A549 (cell line): ENCODE results near the gene RPH3AL. TPM values are rescaled to one million over a fixed set of nuclear protein-coding genes. Genes with fewer than 3 reads are reported as not detected.

ENCODE experiments used
- ATAC-seq, 2 experiments: fragments of 200-7000 bp in 1 of 2; fragments of >200 bp in 1 of 2; cut with Nextera tagmentation in 1 of 2; cut with Tn5 transposase in 1 of 2; 3 replicates each; pipeline versions ENCODE4 v1.8.0 to v1.9.1; 2018 to 2020; ENCODE audit warnings: mild to moderate bottlenecking in 1 of 2, moderate library complexity in 1 of 2
- CTCF ChIA-PET: fragments of 300-600 bp; sonication (Branson Sonifier 250); formaldehyde crosslinking; extraction: SDS; loops from one replicate; lab custom pipeline; 2021; ENCODE audit warnings: antibody characterized with exemption, inconsistent platforms; lab: Yijun Ruan, JAX
- POLR2A ChIA-PET: fragments of 350-600 bp; formaldehyde crosslinking; extraction: SDS; loops from one replicate; lab custom pipeline; 2021; ENCODE audit warnings: antibody characterized with exemption, inconsistent platforms; lab: Yijun Ruan, JAX
- DNase-seq, 2 experiments: peaks; one replicate each; pipeline versions ENCODE4 v3.0.0 to v3.0.0-alpha.2; 2011 to 2016; ENCODE audit warnings: low read depth in 1 of 2, low spot score in 1 of 2
- FAIRE-seq: peaks from 2 replicates; lab custom pipeline; 2011; peaks lifted over from hg19 to GRCh38; lab: Jason Lieb, UNC
- H3K27ac ChIP-seq, 2 experiments: fragments of >200 bp; sonication (Bioruptor Twin); formaldehyde crosslinking; 3 replicates each; pipeline ENCODE4 v1.5.1; 2016 to 2017
- H3K4me1 ChIP-seq: fragments of >200 bp; sonication (Bioruptor Twin); formaldehyde crosslinking; 3 replicates; pipeline ENCODE4 v1.6.1; 2016
- H3K4me2 ChIP-seq: fragments of >200 bp; sonication (Bioruptor Twin); formaldehyde crosslinking; 3 replicates; pipeline ENCODE4 v1.6.1; 2016
- H3K4me3 ChIP-seq: fragments of >200 bp; sonication (Bioruptor Twin); formaldehyde crosslinking; 3 replicates; pipeline ENCODE4 v1.5.1; 2016
- H3K9me3 ChIP-seq: fragments of >200 bp; sonication (Bioruptor Twin); formaldehyde crosslinking; 3 replicates; pipeline ENCODE4 v1.6.1; 2016
- BHLHE40 ChIP-seq: IDR thresholded peaks from 2 replicates; pipeline ENCODE4 v1.6.1; 2012; ENCODE audit warnings: low read depth, low read length, inconsistent platforms
- CBX2 ChIP-seq: fragments of 200-600 bp; sonication (generic); IDR thresholded peaks from 2 replicates; pipeline ENCODE4 v1.6.1; 2016; ENCODE audit warnings: low read depth, mild to moderate bottlenecking, borderline replicate concordance
- CHD2 ChIP-seq: fragments of 150-350 bp; IDR thresholded peaks from 2 replicates; pipeline ENCODE4 v1.6.1; 2014; ENCODE audit warnings: low read length; ENCODE audit not compliant: partially characterized antibody
- CHD4 ChIP-seq: fragments of 200-600 bp; sonication (generic); IDR thresholded peaks from 2 replicates; pipeline ENCODE4 v1.6.1; 2016; ENCODE audit warnings: antibody characterized with exemption, mild to moderate bottlenecking, borderline replicate concordance
- E2F6 ChIP-seq: IDR thresholded peaks from 2 replicates; pipeline ENCODE4 v1.6.1; 2012; ENCODE audit warnings: low read depth, borderline replicate concordance
- ESRRA ChIP-seq: fragments of 150-350 bp; IDR thresholded peaks from 2 replicates; pipeline ENCODE4 v1.6.1; 2014; ENCODE audit warnings: mild to moderate bottlenecking, low read length, borderline replicate concordance
- FOXS1 ChIP-seq: fragments of 250-450 bp; sonication (Bioruptor Pico); IDR thresholded peaks from 2 replicates; pipeline ENCODE4 v1.5.0; 2020; ENCODE audit warnings: mild to moderate bottlenecking, moderate library complexity
- HEYL ChIP-seq: fragments of 250-450 bp; sonication (Bioruptor Pico); IDR thresholded peaks from 2 replicates; pipeline ENCODE4 v1.8.0; 2021; ENCODE audit warnings: mild to moderate bottlenecking, moderate library complexity
- HOXA7 ChIP-seq: fragments of 250-450 bp; sonication (Bioruptor Pico); IDR thresholded peaks from 2 replicates; pipeline ENCODE4 v1.5.0; 2020; ENCODE audit warnings: mild to moderate bottlenecking, moderate library complexity
- KDM1A ChIP-seq: fragments of 200-600 bp; sonication (generic); IDR thresholded peaks from 2 replicates; pipeline ENCODE4 v1.6.1; 2016; ENCODE audit warnings: low read depth, mild to moderate bottlenecking
- MAX ChIP-seq: IDR thresholded peaks from 2 replicates; pipeline ENCODE4 v1.6.1; 2012
- MAZ ChIP-seq: fragments of 150-350 bp; IDR thresholded peaks from 2 replicates; pipeline ENCODE4 v1.6.1; 2014; ENCODE audit warnings: antibody characterized with exemption, low read depth, low read length, borderline replicate concordance
- POLR2AphosphoS2 ChIP-seq: conservative IDR thresholded peaks from 2 replicates; pipeline ENCODE4 v1.6.1; 2012; ENCODE audit warnings: low read length, improper control_type of control experiment, inconsistent platforms
- RCOR1 ChIP-seq: fragments of 150-350 bp; IDR thresholded peaks from 2 replicates; pipeline ENCODE4 v1.6.1; 2014; ENCODE audit warnings: antibody characterized with exemption, low read length, low read depth
- REST ChIP-seq: fragments of 200-600 bp; sonication (generic); IDR thresholded peaks from 2 replicates; pipeline ENCODE4 v1.6.1; 2016; ENCODE audit warnings: antibody characterized with exemption, mild to moderate bottlenecking, moderate library complexity
- ZC3H11A ChIP-seq: fragments of 450-650 bp; IDR thresholded peaks from 2 replicates; pipeline ENCODE4 v1.6.1; 2014; ENCODE audit warnings: antibody characterized with exemption, mild to moderate bottlenecking
- WGBS: methylation state at CpG from one replicate; pipeline ENCODE4 v1.1.6; 2017; ENCODE audit errors: missing lambda C conversion rate; 5-methylcytosine and 5-hydroxymethylcytosine counted together
- polyA plus RNA-seq, 4 experiments: library from polyadenylated mRNA; depleted of rRNA in 3 of 4; stranded (reverse); fragments of >200 nt; fragmentation: RNase III in 1 of 4; extraction: RNeasy Plus Mini Kit Qiagen cat#74134 plus additional on column Dnase treatment in 1 of 4; gene quantifications; 2 replicates in 3 of 4; 3 replicates in 1 of 4; pipeline ENCODE4 v1.2.3, GENCODE V29; 2011 to 2017

Gene RPH3AL
- polyA plus RNA-seq, 2 of the 4 experiments (the other 2 are of a cell fraction) = 23.3 to 31.1 TPM

- no peak for TF ChIP-seq E2F6
- no peak for TF ChIP-seq HOXA7 (CRISPR knock-in tag)
- TF ChIP-seq, all 56 proteins: peak for 0
- CTCF ChIA-PET = interaction anchor here (0.6 kb wide), 1 partner anchor 19 kb away, joined by 4 read pairs; no protein-coding TSS in a partner anchor
- ATAC-seq (0 out of 6 replicates have a peak, but pooled peaks of 1 of the 2 experiments have one; percentile 6), DNase-seq (no peak), FAIRE-seq (no peak)
- no peak overlapping the region for H3K4me2 ChIP-seq
- POLR2A ChIA-PET = no interaction called here
- no peak overlapping the region for H3K27ac ChIP-seq
- H3K4me1 ChIP-seq = no peaks in the 10 kb centered on the region
- H3K9me3 ChIP-seq = no peaks in the 10 kb centered on the region
- WGBS = 89% methylated on average over 7 of the region's 7 CpGs
- H3K4me3 ChIP-seq = no peak overlapping the region
Measured at GRCh38 chr17:230395-230770, 122.2 kb downstream of the RPH3AL start.

- POLR2A ChIA-PET = no interaction called here
- WGBS = 89% methylated on average over 15 of the region's 15 CpGs
- Histone ChIP-seq H3K9me3 (no peaks in the 10 kb centered on the region), H3K4me3 (no peak overlapping the region), H3K27ac (no peak overlapping the region), H3K4me2 (no peak overlapping the region), H3K4me1 (no peaks in the 10 kb centered on the region)
- TF ChIP-seq CBX2 (no peak), ZC3H11A (no peak), KDM1A (no peak), POLR2AphosphoS2 (peak; percentile 53; the same call in 1 of the 2 replicates), ESRRA (no peak), FOXS1 (CRISPR knock-in tag) (no peak), REST (no peak), MAZ (no peak), HEYL (CRISPR knock-in tag) (no peak)
- DNase-seq = no peak
- CTCF ChIA-PET = interaction anchor here (0.6 to 1.6 kb wide), 3 partner anchors 10 to 20 kb away, joined by 4 read pairs; no protein-coding TSS in a partner anchor
- ATAC-seq = no peak
- no peak for FAIRE-seq
Measured at GRCh38 chr17:229709-230394, 122.8 kb downstream of the RPH3AL start.

GRCh38 chr17:228951-229708, 123.5 kb downstream of the RPH3AL start:
- ATAC-seq (no peak), DNase-seq (no peak), FAIRE-seq (no peak)
- H3K4me2 ChIP-seq = no peak overlapping the region
- no peaks in the 10 kb centered on the region for H3K9me3 ChIP-seq
- H3K4me1 ChIP-seq = no peaks in the 10 kb centered on the region
- no peak for TF ChIP-seq MAZ
- TF ChIP-seq ZC3H11A = no peak
- TF ChIP-seq RCOR1 = no peak
- no peak for TF ChIP-seq KDM1A
- no peak for TF ChIP-seq BHLHE40
- TF ChIP-seq MAX = no peak
- no peak for TF ChIP-seq CHD4
- no peak for TF ChIP-seq CHD2
- no peak for TF ChIP-seq ESRRA
- no peak overlapping the region for H3K4me3 ChIP-seq
- H3K27ac ChIP-seq = no peak overlapping the region
- WGBS = 83% methylated on average over 6 of the region's 8 CpGs
- ChIA-PET CTCF (interaction anchor here (0.9 to 1.6 kb wide), 3 partner anchors 11 to 21 kb away, joined by 3 to 4 read pairs (median 4); no protein-coding TSS in a partner anchor), POLR2A (no interaction called here)
